ENCODE data around the gene ANTXRL. TPM values are rescaled to one million over a fixed set of nuclear protein-coding genes. Genes with fewer than 3 reads are reported as not detected.
"Not testable (repeated sequence)": the region's sequence is repeated elsewhere in the genome, so short reads cannot be mapped to it uniquely, and the experiment has no call there.

ANTXRL gene
- total RNA-seq, 1 donor from 2014 or later, result not detected

GRCh38 chr10:46308113-46308415 lies 21.3 kb downstream of the ANTXRL start:
- no peak for DNase-seq (ENCODE audit: low spot score)

DNA sequence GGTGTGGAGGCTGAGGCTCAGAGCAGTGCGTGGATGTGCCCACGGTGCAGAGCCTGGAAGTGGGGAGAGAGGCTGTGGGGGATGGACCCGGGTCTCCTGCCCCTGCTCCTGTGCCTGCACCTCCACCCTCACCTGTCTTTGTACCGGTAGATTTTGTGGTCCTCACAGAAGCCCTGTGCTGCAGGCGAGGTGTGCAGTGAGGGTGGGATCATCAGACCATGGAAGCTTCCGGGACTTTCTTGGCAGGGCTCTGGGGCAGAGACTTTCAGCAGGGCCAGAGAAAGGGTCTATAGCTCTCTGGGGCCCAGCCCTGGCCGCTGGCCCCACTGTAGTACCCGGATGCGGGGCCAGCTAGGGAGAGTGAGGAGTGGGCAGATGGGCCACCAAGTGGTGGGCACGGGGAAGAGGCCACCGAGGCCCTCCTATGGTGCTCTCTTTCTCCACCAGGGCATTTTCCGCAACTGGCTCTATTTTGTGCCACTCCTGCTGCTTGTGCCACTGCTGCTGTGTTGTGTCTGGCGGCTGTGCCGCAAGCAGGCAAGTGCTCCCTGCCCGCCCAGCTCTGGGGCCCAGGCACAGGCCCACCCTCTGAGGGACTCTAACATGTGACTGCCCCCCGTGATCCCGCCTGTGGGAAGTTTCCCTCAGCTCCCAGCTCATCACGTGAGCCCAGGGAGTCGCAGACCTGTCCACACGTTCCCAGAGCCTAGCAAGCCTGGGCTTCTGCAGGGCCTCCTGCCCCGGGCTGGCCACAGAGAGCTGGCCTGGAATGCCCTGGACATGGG lies 22.1 kb downstream of the ANTXRL start:
- no peak for DNase-seq (ENCODE audit: low spot score)

- no peak for DNase-seq (ENCODE audit: low spot score)
Observed at GRCh38 chr10:46309511-46310142, 22.8 kb downstream of the ANTXRL start.

DNA sequence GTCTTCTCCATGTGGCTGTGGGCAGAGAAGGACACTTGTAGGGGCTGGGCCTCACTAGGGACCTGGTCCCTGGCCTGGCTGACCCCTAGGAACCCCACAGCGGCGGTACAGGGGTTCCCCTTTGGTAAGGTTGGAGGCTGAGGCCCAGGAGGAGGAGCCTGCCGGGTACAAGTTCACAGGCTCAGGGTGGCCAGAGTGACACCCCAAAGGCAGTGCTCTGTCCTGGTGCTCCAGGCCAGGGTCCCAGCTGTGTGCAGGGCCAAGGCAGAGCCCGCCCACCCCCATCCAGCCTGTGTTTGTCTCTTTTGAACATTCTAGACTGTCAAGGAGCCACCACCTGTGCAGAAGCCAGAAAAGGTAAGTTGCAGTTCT lies 23.3 kb downstream of the ANTXRL start:
- DNase-seq (ENCODE audit: low spot score), result no peak

DNA sequence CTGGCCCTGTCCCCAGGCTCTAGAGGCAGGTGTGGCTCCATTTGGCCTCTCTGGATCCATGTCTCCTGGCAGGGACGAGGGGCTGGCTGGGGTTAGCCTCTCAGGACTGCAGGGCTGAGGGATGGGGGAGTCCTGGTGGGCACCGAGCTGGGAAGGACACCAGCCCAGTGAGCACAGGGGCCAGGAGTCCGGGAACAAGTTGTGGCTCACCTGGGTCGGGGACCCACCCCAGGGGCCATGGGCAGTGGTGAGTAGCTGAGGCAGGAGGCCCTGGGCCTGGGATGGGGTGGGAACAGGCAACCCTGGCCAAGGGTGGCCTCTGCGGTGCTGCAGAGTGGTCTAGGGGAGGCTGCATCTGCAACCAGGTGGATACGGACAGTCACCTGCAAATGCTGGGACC lies 24.1 kb downstream of the ANTXRL start:
- DNase-seq (ENCODE audit: low spot score), result no peak

DNA sequence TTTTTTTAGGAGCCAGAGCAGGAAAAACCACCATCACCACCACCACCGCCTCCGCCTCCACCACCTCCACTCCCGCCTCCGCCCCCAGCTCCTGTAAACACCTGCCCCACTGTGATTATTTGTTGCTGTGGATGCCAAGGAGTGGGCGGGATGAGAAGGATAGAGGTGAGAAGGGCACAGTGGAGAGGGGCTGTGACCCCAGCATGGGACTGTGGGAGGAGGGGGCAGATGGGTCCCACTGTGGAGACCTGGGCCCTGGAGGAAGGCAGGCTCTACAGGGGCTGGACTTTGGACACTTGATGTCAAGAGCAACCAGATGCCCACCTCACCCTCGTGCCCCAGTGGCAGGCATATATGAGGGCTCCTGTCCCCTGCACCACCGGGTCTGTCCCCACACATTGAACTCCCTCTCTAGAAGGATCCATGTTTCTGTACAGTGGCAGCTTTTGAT lies 24.7 kb downstream of the ANTXRL start:
- no peak for DNase-seq (ENCODE audit: low spot score)

DNA sequence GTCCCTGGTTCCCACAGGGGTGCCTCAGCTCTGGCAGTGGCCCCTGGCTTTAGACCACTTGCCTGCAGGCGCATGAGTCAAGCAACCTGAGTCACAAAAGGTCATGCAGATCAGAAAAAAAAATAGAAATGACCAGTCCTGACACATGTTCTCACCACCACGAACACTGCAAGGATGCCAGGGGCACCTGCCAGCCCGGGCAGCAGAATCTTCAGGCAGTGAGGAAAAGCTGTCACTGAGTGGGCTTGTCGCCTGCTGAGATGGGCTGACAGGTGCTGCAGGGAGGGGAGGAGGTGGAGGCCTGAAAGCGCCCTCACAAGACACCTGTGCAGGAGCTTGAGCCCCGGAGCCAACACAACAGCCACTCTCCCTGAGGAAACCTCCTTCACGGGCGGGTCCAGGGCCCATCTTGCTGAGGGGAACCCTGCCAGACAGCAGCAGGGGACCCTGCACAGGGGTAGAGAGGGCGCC lies 25.2 kb downstream of the ANTXRL start:
- DNase-seq (ENCODE audit: low spot score), result not testable (repeated sequence)

DNA sequence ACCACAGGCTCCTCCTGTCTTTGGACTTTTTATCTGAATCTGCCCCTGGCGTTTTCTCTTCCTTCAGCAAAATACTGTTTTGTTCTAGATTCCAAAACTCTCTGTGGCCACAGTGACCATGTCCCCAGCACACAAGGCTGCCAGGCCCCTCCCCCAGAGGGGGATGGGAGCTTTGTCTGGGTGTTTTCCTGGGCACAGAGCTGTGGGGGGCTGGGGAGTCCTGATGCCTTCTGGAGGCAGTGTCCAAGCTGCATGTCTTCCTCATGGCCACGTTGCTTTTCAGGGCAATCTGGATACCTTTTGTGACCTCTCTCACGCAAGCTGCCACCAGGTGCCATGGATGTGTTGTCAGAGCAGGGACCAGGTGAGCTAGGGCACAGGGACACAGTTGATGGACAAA lies 26.2 kb downstream of the ANTXRL start:
- DNase-seq (ENCODE audit: low spot score), result no peak

DNA sequence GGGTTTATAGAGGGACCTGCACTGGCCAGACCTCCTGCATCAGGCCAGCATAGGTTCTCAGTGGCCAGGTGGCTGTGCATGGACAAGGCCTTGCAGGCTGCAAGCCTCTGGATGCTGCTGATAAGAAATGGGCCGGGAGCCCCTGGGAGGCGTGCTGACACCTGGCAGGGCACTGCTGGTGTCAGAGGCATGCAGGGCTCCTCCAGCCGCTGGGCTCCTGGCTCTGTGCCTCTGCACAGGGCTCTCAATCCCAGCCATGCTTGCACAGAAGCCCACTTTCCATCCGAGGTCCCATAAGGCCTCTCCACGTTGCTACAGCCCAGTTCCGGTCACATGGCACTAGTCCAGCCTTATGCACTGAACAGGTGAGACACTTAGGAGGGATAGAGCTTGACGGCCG lies 27.3 kb downstream of the ANTXRL start:
- DNase-seq (ENCODE audit: low spot score), result no peak

GRCh38 chr10:46315071-46315860 lies 28.5 kb downstream of the ANTXRL start:
- DNase-seq (ENCODE audit: low spot score), result not testable (repeated sequence)

GRCh38 chr10:46317370-46317769 lies 30.6 kb downstream of the ANTXRL start:
- DNase-seq (ENCODE audit: low spot score), result no peak

- no peak for DNase-seq (ENCODE audit: low spot score)
Observed at GRCh38 chr10:46317889-46318288, 31.1 kb downstream of the ANTXRL start.

DNA sequence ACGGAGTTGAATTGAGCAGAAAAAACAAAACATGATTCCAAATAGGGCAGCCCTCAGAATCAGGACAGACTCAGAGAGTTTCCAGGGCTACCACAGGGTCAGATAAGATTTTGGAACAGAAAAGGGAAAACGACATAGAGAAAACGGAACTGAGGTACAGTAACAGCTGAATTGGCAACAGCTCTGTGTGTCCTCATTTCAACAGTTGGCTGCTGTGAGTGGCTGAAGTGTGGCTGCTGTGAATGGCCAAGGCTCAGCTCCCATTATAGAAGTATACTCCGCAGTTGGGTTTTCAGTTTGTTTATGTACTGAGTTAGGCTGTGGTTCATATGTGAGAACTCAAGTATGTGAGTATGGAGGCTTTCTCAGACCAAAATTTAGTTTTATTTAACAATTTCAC lies 32.0 kb downstream of the ANTXRL start:
- DNase-seq (ENCODE audit: low spot score), result no peak

- DNase-seq (ENCODE audit: low spot score), result no peak
Observed at GRCh38 chr10:46319389-46319788, 32.6 kb downstream of the ANTXRL start.

- DNase-seq (ENCODE audit: low spot score), result no peak
Observed at GRCh38 chr10:46321770-46322169, 35.0 kb downstream of the ANTXRL start.

- DNase-seq (ENCODE audit: low spot score), result no peak
Observed at GRCh38 chr10:46323176-46323575, 36.4 kb downstream of the ANTXRL start.

DNA sequence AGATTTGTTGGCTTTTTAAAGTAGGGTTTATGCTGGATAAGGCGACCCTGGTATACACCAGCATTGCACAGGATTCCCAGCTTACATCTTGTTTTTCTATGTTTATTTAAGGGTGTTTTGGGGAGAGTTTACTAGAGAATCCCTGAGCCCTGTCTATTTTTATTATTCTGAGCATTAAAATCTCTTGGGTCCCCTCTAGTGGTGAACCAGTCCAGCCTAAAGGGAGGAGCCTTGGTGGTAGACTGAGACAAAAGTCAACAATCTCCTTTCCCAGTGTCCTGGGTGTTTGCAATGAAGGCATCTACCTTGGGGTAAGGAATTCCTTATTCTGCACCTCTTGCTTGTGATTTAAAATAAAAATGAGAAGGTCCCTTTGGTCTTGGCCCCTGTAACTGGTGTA lies 38.2 kb downstream of the ANTXRL start:
- no peak for DNase-seq (ENCODE audit: low spot score)

GRCh38 chr10:46326066-46326465 lies 39.3 kb downstream of the ANTXRL start:
- no peak for DNase-seq (ENCODE audit: low spot score)

- no peak for DNase-seq (ENCODE audit: low spot score)
Observed at GRCh38 chr10:46326971-46327370, 40.2 kb downstream of the ANTXRL start.

- DNase-seq (ENCODE audit: low spot score), result no peak
Observed at GRCh38 chr10:46327685-46328084, 40.9 kb downstream of the ANTXRL start.

- DNase-seq (ENCODE audit: low spot score), result no peak
Observed at GRCh38 chr10:46328853-46329689, 42.3 kb downstream of the ANTXRL start.

DNA sequence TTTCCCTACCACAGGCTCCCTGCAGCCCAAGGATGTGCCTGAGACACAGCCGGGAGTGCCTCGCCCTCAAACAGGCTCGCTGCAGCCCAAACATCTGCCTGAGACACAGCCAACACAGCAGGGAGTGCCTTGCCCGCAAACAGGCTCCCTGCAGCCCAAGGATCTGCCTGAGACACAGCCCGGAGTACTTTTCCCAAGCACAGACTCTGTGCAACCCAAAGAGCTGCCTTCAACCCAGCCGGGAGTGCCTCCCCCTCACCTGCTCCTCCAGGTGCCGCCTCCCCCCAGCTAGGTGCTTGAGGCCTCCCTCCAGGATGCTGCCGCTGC lies 42.9 kb downstream of the ANTXRL start:
- no peak for DNase-seq (ENCODE audit: low spot score)

Data from ureter (tissue), 1 donor.